Fibroblast of skin of left quadriceps (primary cell): ENCODE results near the gene PPM1K.
"Not testable (repeated sequence)": the region's sequence is repeated elsewhere in the genome, so short reads cannot be mapped to it uniquely, and the experiment has no call there.

Source experiments
- DNase-seq, 2 experiments: peaks; one replicate each; pipeline ENCODE4 v3.0.0-alpha.2; 2013; ENCODE audit warnings: low read depth in 2 of 2

The PPM1K gene

GRCh38 chr4:88284439-88285234, at the start of gene PPM1K:
Gene PPM1K, minus strand, starts transcription at chr4:88284561. Its CDS starts 5,978 bp downstream, at chr4:88278583.
- peak; percentile 98 for DNase-seq

DNA sequence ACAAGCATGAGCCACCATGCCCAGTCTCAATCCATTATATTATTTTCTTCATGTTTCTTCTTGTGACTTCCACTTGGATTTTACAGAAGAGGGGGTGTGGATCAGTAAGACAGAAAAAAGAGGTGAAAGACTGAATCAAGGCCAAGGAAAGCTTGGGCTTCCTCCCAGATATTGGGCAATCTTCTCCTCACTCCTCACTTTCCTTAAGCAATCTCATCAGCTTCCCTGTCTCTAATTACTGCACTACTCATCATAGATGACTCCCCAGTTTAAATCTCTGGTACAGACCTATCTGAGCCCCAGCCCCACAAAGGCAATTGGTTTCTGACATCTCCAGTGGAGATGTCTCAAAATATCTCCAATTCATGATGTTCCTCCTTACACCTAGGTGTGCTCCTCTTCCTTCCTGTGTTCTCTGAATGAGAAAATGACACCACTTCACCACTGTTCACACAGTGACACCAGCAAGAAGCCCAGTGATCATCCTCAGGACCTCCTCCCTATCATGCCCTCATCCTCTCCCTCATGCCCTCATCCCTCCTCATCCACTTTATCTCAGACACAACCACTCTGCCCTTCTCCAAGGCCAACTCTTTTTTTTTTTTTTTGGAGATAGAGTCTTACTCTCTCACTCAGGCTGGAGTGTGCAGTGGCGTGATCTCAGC, 49.5 kb upstream of the PPM1K start:
- peak in 1 of 2 experiments; percentile 15 for DNase-seq

DNA sequence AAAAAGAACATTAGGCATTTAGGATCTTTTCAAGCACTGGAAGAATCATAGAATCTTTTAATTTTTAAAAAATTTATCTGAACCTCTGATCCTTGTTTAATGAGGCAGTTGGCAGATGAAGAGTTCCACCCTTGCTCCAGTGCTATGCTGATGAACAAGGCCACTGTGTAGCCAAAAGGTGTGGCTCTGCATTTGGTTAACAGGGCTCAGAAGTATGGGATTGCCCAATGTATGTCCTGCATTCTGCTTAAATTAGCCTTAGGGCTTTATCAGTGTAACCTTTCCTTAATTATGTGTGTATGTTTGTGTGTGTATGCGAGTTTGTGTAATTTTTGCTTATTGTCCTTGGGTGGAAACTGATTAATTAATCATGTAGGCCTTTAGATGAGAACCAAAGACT, 43.3 kb upstream of the PPM1K start:
- DNase-seq = no peak

- no peak for DNase-seq
These were observed 36.5 kb upstream of the PPM1K start for GRCh38 chr4:88320780-88321373.

DNA sequence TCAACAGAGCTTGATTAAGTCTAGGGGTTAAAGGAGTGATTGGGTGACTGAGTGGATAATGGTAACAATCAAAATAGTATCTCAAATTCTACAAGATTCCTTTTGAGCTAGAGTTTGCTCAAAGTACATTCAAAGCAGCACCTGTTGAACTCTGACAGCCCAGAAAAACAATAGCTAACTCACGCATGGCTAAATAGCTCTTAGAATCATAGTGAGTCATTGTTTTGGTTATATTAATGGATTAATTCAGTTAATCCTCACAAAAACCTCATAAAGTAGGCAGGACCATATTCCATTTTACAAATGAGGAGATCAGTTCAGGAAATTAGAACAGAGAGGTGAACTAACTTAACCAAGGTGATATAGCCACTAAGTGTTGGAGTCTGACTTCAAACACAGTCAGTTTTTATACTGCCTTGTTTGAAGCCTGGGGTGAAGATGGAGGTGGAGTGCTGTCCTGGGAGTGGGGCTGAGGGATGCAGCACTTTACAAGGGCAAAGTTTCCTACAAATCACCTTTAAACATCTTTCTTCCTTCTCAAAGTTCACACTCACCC, 35.9 kb upstream of the PPM1K start:
- no peak for DNase-seq

DNA sequence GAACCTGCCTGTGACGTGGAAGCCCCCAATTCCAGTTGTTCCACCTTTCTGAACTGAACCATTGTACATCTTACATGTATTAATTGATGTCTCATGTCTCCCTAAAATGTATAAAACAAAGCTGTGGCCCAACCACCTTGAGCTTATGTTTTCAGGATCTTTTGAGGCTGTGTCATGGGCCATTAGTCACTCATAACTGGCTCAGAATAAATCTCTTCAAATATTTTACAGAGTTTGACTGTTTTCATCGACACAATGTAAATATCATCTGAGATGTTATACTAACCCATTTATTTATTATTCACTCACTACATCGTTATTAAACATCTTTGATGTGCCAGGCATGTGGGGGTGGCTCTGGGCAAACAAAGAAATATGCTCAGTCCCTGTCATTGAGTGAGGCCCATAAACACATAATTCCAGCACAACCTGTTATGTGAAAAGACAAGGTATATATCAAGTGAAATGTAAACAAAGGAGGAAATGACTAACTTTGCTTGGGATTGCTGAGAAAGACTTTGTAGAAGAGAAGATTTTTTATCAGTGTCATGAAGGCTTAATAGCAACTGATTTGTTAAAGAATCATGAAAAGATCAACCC, 34.5 kb upstream of the PPM1K start:
- no peak for DNase-seq

- no peak for DNase-seq
These were observed 31.2 kb upstream of the PPM1K start for GRCh38 chr4:88315460-88316017.

GRCh38 chr4:88313088-88313624, 28.8 kb upstream of the PPM1K start:
- not testable (repeated sequence) for DNase-seq

DNA sequence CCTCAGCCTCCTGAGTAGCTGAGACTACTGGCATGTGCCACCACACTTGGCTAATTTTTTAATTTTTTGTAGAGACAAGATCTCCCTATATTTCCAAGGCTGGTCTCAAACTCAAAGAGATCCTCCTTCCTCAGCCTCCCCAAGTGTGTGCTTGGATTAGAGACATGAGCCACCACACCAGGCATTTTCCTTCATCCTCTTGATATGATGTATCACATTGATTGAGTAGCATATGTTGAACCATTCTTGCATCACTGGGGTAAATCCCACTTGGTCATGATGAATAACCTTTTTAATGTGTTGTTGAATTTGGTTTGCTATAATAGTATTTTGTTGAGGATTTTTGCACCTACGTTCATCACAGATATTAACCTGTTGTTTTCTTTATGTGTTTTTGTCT, 24.2 kb upstream of the PPM1K start:
- no peak for DNase-seq

DNA sequence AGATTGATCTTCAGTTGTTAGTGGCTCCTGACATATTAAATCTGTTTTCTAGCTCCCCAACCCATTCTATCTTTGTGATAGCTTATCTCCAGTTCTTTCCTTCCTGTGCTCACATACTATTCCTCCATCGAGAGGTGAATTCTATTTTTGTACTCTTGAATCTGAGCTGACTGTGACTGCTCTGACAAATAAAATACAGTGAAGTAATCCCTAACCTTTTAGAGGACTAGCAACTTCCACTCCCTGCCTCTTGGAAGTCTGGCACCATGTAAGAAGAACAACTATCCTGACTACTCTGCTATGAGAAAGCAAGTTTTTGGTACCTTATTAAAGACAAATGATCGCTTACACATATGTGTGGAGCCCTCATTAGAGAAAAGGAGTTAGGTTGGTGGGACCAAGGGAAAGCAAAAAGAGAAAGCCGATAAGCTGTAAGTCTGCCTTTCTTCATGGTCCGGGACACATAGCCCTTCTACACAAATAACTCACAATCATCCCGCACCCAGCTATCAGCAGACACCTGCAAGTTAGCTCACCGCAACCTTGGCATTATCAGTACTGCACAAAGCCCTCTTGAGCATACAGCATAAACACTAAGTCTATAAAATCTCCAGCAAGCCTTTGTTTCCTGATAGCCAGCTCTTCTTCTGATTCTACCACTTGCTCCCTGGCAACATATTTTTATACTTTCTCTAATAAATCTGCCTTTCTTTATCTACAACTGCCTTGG, 13.5 kb upstream of the PPM1K start:
- DNase-seq = no peak

DNA sequence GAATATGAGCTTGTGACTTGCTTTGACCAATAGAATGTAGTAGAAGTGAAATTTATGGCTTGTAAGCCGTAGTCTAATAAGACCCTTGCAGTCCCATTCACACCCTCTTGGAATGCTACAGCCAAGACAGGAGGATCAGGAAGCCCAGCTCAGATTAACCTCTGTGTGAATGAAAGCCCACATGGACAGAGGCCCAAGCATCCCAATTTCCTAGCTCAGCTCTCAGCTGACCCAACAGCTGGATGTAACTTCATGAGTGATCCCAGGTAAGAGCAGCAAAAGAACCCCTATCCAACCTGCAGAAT, 12.8 kb upstream of the PPM1K start:
- no peak for DNase-seq

- DNase-seq = no peak
These were observed 12.3 kb upstream of the PPM1K start for GRCh38 chr4:88296413-88297211.

- no peak for DNase-seq
These were observed 11.3 kb upstream of the PPM1K start for GRCh38 chr4:88295656-88296055.

GRCh38 chr4:88291003-88291402, 6.6 kb upstream of the PPM1K start:
- DNase-seq = no peak

DNA sequence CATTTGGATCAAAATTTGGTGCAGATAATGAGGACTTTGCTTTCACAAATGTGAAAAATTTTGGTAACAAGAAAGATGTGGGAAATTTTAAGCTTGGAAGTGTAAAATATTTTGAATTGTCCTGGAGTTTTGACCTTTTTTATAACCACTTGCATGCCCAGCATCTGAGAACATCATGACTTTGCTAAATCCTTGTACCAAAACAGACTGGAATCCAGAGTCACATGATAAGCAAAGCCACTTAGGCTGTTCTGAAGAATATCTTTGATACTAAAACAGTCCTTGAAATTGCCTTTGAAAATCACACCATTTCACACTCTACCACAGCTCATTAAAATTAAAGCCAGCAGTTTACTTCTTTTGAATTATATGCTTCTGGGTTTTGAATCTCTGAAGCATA, 2.5 kb upstream of the PPM1K start:
- DNase-seq = no peak

GRCh38 chr4:88285235-88285653, 883 bp upstream of the PPM1K start:
- no peak for DNase-seq

DNA sequence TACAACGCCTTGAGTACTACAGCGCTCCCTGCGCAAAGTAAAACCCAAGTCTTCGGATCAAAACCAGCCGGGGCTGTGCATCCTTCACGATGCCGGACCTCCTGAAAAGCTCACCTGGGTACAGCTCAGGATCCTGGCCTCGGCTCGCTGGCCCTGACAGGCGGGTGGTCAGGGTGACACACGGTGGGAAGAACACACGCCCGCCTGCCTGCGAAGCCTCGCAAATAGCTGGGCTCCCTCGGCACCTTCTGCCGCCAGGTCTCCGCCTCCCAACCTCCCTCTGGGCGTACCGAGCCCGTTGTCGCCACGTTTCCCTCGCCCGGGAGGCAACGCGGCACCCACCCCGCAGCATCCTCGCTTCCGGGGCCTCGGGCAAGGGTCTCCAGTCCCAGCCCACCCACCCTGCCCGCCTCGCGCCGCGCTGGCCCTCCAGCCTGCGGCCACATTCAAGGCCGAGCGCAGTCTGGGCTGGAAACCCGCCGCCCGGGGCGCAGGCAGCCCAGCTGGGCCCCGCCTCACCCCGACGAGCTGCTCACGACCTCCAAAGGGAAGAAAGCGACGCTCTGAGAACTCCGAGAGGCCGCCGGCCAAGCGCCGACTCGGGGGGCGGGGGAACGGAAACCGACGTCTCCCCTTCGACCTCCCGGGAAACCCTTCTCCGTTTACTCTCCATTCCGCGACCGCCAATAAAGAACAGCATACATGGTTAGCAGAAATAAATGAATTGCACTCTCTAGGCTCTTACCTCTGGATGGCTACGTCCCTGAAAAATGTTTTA, 511 bp downstream of the PPM1K start:
- DNase-seq = peak in 1 of 2 experiments; percentile 16

DNA sequence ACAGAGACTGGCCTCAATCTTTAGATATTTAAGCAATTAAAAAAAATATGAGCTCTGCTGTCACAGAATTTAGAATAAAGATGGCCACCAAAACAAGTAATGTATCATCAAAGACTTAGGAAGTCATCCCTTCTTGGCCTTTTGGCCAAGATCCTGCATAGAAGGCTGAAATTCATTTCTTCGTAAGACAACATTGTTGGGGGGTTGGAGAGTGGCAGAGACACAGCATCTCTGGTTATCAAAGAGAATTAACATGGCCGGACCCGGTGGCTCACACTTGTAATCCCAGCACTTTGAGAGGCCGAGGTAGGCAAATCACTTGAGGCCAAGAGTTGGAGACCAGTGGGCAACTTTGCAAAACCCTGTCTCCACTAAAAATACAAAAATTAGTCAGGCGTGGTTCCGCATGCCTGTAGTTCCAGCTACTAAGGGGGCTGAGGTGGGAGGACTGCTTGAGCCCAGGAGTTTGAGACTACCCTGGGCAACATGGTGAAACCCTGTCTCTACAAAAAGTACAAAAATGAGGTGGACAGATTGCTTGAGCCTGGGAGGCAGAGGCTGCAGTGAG, 4.0 kb downstream of the PPM1K start:
- DNase-seq = no peak

DNA sequence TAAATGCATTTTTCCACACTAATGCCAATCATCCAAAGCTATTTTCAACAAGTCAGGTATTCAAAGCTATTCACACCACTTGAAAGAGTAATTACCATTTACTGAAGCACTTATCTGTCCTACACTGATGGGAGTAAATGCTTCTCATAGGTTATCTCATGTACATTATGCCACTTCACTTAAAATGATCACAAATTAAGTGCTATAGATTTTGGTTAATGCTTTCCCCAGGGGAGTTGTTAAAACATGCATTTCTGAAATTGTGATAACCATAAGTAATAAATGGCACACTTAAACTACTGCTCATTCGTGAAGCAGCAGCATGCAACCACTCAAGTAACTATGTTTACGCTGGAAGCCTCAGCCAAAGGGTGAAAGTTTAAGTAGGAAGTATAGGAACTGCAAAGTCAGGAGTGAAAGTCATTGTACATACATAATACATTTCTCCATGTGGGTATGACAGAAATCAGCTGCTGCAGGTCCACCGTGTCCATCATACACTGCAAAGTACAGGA, 6.6 kb downstream of the PPM1K start:
- no peak for DNase-seq
